DOHH2 (cell line): ENCODE results near the gene ARHGAP1.

ENCODE experiments used
- H3F3A ChIP-seq: fragments of 200-600 bp; sonication (generic), shearing (Covaris generic); 2 replicates; pipeline ENCODE4 v1.6.0; 2016; ENCODE audit warnings: antibody characterized with exemption, mild to moderate bottlenecking; ENCODE audit not compliant: control insufficient read depth, insufficient read depth
- H3K27ac ChIP-seq: fragments of 200-600 bp; sonication (generic); 2 replicates; pipeline ENCODE4 v1.5.1; 2014; ENCODE audit warnings: low read depth, mild to moderate bottlenecking, low read length, moderate library complexity
- H3K27me3 ChIP-seq: fragments of 200-600 bp; sonication (generic); 2 replicates; pipeline ENCODE4 v1.6.1; 2014; ENCODE audit warnings: mild to moderate bottlenecking, low read length, mixed read lengths; ENCODE audit not compliant: control insufficient read depth
- H3K36me3 ChIP-seq: fragments of 200-600 bp; sonication (generic); 2 replicates; pipeline ENCODE4 v1.6.1; 2014; ENCODE audit warnings: mild to moderate bottlenecking, low read length, moderate library complexity, mixed read lengths; ENCODE audit not compliant: control insufficient read depth
- H3K4me1 ChIP-seq: fragments of 200-600 bp; sonication (generic); 2 replicates; pipeline ENCODE4 v1.6.1; 2014; ENCODE audit warnings: mild to moderate bottlenecking, low read length, mixed read lengths; ENCODE audit not compliant: control insufficient read depth
- H3K4me2 ChIP-seq: fragments of 200-600 bp; sonication (generic); 2 replicates; pipeline ENCODE4 v1.6.0; 2014; ENCODE audit warnings: mild to moderate bottlenecking, low read length, moderate library complexity
- H3K4me3 ChIP-seq: fragments of 200-600 bp; sonication (generic); 2 replicates; pipeline ENCODE4 v1.5.1; 2014; ENCODE audit warnings: mild to moderate bottlenecking, low read length, mixed read lengths
- H3K79me2 ChIP-seq: fragments of 200-600 bp; sonication (generic); 2 replicates; pipeline ENCODE4 v1.6.1; 2014; ENCODE audit warnings: mild to moderate bottlenecking, low read length, mixed read lengths; ENCODE audit not compliant: control insufficient read depth
- H3K9me2 ChIP-seq: fragments of 200-600 bp; sonication (generic); replicated peaks from 2 replicates; pipeline ENCODE4 v1.6.1; 2014; ENCODE audit warnings: mild to moderate bottlenecking, low read length, mixed read lengths; ENCODE audit not compliant: control insufficient read depth
- H3K9me3 ChIP-seq: fragments of 200-600 bp; sonication (generic); 2 replicates; pipeline ENCODE4 v1.6.1; 2014; ENCODE audit warnings: antibody characterized with exemption, low read length, mixed read lengths; ENCODE audit not compliant: control insufficient read depth, insufficient read depth
- H4K20me1 ChIP-seq: fragments of 200-600 bp; sonication (generic); 2 replicates; pipeline ENCODE4 v1.6.0; 2014; ENCODE audit warnings: low read depth, mild to moderate bottlenecking, antibody characterized with exemption, low read length, moderate library complexity; ENCODE audit not compliant: control insufficient read depth, insufficient read depth
- EZH2phosphoT487 ChIP-seq: fragments of 200-600 bp; sonication (generic); IDR thresholded peaks from 2 replicates; pipeline ENCODE4 v1.6.1; 2017; ENCODE audit warnings: borderline replicate concordance, mild to moderate bottlenecking, antibody characterized with exemption, low read length, moderate library complexity, mixed read lengths
- TF ChIP-seq, protein P1 (sequence below): fragments of 200-600 bp; sonication (generic); IDR thresholded peaks from one replicate; pipeline ENCODE4 v1.5.1; 2014; ENCODE audit warnings: antibody characterized with exemption, mild to moderate bottlenecking, low read depth, low read length; ENCODE audit not compliant: poor library complexity, severe bottlenecking

ARHGAP1 gene

GRCh38 chr11:46641639-46642038, 58.8 kb downstream of the ARHGAP1 start:
- Histone ChIP-seq H3K36me3 (peaks cover 20% of the 10 kb centered on the region), H3K9me2 (no peaks in the 10 kb centered on the region), H3F3A (no peaks in the 10 kb centered on the region; the same call in 1 of the 2 replicates), H3K27ac (no peak overlapping the region), H3K27me3 (no peaks in the 10 kb centered on the region), H4K20me1 (no peaks in the 10 kb centered on the region), H3K4me2 (no peak overlapping the region), H3K4me1 (no peaks in the 10 kb centered on the region), H3K4me3 (no peak overlapping the region), H3K9me3 (no peaks in the 10 kb centered on the region), H3K79me2 (no peaks in the 10 kb centered on the region)
- TF ChIP-seq EZH2phosphoT487, result no peak
- TF ChIP-seq, protein P1, sequence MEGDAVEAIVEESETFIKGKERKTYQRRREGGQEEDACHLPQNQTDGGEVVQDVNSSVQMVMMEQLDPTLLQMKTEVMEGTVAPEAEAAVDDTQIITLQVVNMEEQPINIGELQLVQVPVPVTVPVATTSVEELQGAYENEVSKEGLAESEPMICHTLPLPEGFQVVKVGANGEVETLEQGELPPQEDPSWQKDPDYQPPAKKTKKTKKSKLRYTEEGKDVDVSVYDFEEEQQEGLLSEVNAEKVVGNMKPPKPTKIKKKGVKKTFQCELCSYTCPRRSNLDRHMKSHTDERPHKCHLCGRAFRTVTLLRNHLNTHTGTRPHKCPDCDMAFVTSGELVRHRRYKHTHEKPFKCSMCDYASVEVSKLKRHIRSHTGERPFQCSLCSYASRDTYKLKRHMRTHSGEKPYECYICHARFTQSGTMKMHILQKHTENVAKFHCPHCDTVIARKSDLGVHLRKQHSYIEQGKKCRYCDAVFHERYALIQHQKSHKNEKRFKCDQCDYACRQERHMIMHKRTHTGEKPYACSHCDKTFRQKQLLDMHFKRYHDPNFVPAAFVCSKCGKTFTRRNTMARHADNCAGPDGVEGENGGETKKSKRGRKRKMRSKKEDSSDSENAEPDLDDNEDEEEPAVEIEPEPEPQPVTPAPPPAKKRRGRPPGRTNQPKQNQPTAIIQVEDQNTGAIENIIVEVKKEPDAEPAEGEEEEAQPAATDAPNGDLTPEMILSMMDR, result no peak

GRCh38 chr11:46640036-46640788, 60.2 kb downstream of the ARHGAP1 start:
- Histone ChIP-seq H3K9me3 (no peaks in the 10 kb centered on the region), H3F3A (no peaks in the 10 kb centered on the region; the same call in 1 of the 2 replicates), H3K4me2 (no peak overlapping the region), H3K4me3 (no peak overlapping the region), H4K20me1 (no peaks in the 10 kb centered on the region), H3K36me3 (peaks cover 15% of the 10 kb centered on the region), H3K27me3 (no peaks in the 10 kb centered on the region), H3K27ac (no peak overlapping the region), H3K9me2 (no peaks in the 10 kb centered on the region), H3K4me1 (no peaks in the 10 kb centered on the region), H3K79me2 (no peaks in the 10 kb centered on the region)
- TF ChIP-seq EZH2phosphoT487, result no peak
- TF ChIP-seq, protein P1, result no peak

- Histone ChIP-seq H3K4me1 (no peaks in the 10 kb centered on the region), H3F3A (no peaks in the 10 kb centered on the region; the same call in 1 of the 2 replicates), H3K36me3 (peaks cover 9% of the 10 kb centered on the region), H3K9me2 (no peaks in the 10 kb centered on the region), H3K4me3 (no peak overlapping the region), H3K4me2 (no peak overlapping the region), H3K79me2 (no peaks in the 10 kb centered on the region), H4K20me1 (no peaks in the 10 kb centered on the region), H3K9me3 (no peaks in the 10 kb centered on the region), H3K27me3 (no peaks in the 10 kb centered on the region), H3K27ac (no peak overlapping the region)
- TF ChIP-seq, protein P1, result no peak
- TF ChIP-seq EZH2phosphoT487, result no peak
Measured at GRCh38 chr11:46639197-46639839, 61.1 kb downstream of the ARHGAP1 start.
